Measurements from ENCODE around the gene NAV3.

The NAV3 gene

DNA sequence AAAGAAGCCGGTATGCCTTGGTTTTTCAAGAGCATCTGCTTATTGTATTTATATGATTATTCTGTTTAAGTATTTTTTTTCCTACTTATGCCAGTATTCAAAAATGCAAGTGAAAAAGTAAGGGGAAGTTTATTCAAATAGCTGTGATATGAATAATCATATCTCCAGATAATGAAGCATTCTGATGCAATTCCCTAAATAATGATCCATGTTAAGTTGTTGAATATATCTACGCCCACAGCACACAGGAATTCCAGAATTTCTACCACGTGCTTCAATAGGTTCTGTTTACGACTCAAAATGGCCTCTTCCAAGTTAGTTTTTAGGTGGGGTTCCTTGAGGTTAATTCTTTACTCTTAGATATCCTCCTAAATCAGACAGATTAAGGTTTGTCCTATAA lies 208.3 kb downstream of the NAV3 start:
- Histone ChIP-seq H3K4me3 (ENCODE audit: low read length) (no peak overlapping the region), H3K4me1 (ENCODE audit: low read length) (no peaks in the 10 kb centered on the region), H3K79me2 (ENCODE audit: low read length) (no peaks in the 10 kb centered on the region), H3K36me3 (replicated peaks; ENCODE audit: insufficient read depth, low read length) (no peaks in the 10 kb centered on the region), H3K4me2 (ENCODE audit: low read depth, low read length) (no peak overlapping the region), H3K9me3 (replicated peaks; ENCODE audit: insufficient read depth, low read length) (no peaks in the 10 kb centered on the region), H3K9ac (ENCODE audit: low read length) (no peak overlapping the region), H3K27me3 (replicated peaks; ENCODE audit: insufficient read depth, low read length) (no peaks in the 10 kb centered on the region), H2AFZ (ENCODE audit: low read length) (no peak overlapping the region), H3K9me2 (replicated peaks; ENCODE audit: insufficient read depth, low read length) (no peaks in the 10 kb centered on the region), H4K20me1 (ENCODE audit: insufficient read depth, low read length) (no peaks in the 10 kb centered on the region), H3F3A (ENCODE audit: insufficient read depth, low read length) (no peaks in the 10 kb centered on the region), H3K27ac (ENCODE audit: low read length) (no peak overlapping the region)
- TF ChIP-seq EZH2phosphoT487 (IDR thresholded peaks at IDR 0.05; ENCODE audit: low read length), result no peak
- no peak for TF ChIP-seq CTCF (IDR thresholded peaks at IDR 0.05; ENCODE audit: low read length)
- TF ChIP-seq EZH2 (optimal IDR thresholded peaks at IDR 0.05; ENCODE audit: low read depth, low read length), result no peak
- no peak for DNase-seq

DNA sequence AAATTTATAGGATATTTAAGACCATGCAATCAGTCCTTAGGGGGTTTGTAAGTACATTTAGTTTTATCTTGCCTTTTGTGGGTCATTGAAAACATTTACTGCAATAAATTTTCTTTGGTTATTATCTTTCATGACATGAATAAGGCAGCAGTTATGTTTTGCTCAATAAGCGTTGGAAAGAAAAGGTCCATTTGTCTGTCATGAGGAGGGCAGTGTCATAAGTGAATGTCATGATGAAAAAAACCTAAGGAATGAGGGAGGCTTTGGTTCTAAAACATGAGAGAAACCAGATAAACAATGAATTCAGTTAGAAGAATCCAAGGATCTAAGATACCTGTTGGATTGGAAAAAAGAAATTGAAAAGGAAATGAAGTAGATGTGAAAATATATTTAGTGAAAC lies 209.4 kb downstream of the NAV3 start:
- H3K9me3 ChIP-seq (replicated peaks; ENCODE audit: insufficient read depth, low read length), result no peaks in the 10 kb centered on the region
- no peaks in the 10 kb centered on the region for H3K4me1 ChIP-seq (ENCODE audit: low read length)
- H3K27ac ChIP-seq (ENCODE audit: low read length), result no peak overlapping the region
- H3K79me2 ChIP-seq (ENCODE audit: low read length), result no peaks in the 10 kb centered on the region
- TF ChIP-seq CTCF (IDR thresholded peaks at IDR 0.05; ENCODE audit: low read length) (no peak), EZH2phosphoT487 (IDR thresholded peaks at IDR 0.05; ENCODE audit: low read length) (no peak), EZH2 (optimal IDR thresholded peaks at IDR 0.05; ENCODE audit: low read depth, low read length) (no peak)
- no peak overlapping the region for H3K4me2 ChIP-seq (ENCODE audit: low read depth, low read length)
- no peaks in the 10 kb centered on the region for H3K27me3 ChIP-seq (replicated peaks; ENCODE audit: insufficient read depth, low read length)
- H3K9ac ChIP-seq (ENCODE audit: low read length), result no peak overlapping the region
- H3F3A ChIP-seq (ENCODE audit: insufficient read depth, low read length), result no peaks in the 10 kb centered on the region
- H3K36me3 ChIP-seq (replicated peaks; ENCODE audit: insufficient read depth, low read length), result no peaks in the 10 kb centered on the region
- no peaks in the 10 kb centered on the region for H4K20me1 ChIP-seq (ENCODE audit: insufficient read depth, low read length)
- no peak overlapping the region for H3K4me3 ChIP-seq (ENCODE audit: low read length)
- no peaks in the 10 kb centered on the region for H3K9me2 ChIP-seq (replicated peaks; ENCODE audit: insufficient read depth, low read length)
- no peak overlapping the region for H2AFZ ChIP-seq (ENCODE audit: low read length)
- DNase-seq, result no peak

GRCh38 chr12:78050790-78051189 lies 220.1 kb downstream of the NAV3 start:
- no peak overlapping the region for H2AFZ ChIP-seq (ENCODE audit: low read length)
- H3K27ac ChIP-seq (ENCODE audit: low read length), result no peak overlapping the region
- TF ChIP-seq CTCF (IDR thresholded peaks at IDR 0.05; ENCODE audit: low read length), result no peak
- TF ChIP-seq EZH2phosphoT487 (IDR thresholded peaks at IDR 0.05; ENCODE audit: low read length), result no peak
- TF ChIP-seq EZH2 (optimal IDR thresholded peaks at IDR 0.05; ENCODE audit: low read depth, low read length), result no peak
- H3K9me2 ChIP-seq (replicated peaks; ENCODE audit: insufficient read depth, low read length), result no peaks in the 10 kb centered on the region
- H3K36me3 ChIP-seq (replicated peaks; ENCODE audit: insufficient read depth, low read length), result no peaks in the 10 kb centered on the region
- no peaks in the 10 kb centered on the region for H4K20me1 ChIP-seq (ENCODE audit: insufficient read depth, low read length)
- no peaks in the 10 kb centered on the region for H3K4me1 ChIP-seq (ENCODE audit: low read length)
- DNase-seq, result no peak
- no peaks in the 10 kb centered on the region for H3K9me3 ChIP-seq (replicated peaks; ENCODE audit: insufficient read depth, low read length)
- H3F3A ChIP-seq (ENCODE audit: insufficient read depth, low read length), result no peaks in the 10 kb centered on the region
- H3K79me2 ChIP-seq (ENCODE audit: low read length), result no peaks in the 10 kb centered on the region
- no peak overlapping the region for H3K4me2 ChIP-seq (ENCODE audit: low read depth, low read length)
- H3K9ac ChIP-seq (ENCODE audit: low read length), result no peak overlapping the region
- H3K4me3 ChIP-seq (ENCODE audit: low read length), result no peak overlapping the region
- no peaks in the 10 kb centered on the region for H3K27me3 ChIP-seq (replicated peaks; ENCODE audit: insufficient read depth, low read length)
